Endothelial cell of umbilical vein (primary cell): Measurements from ENCODE around the gene PLXNA4. TPM values are rescaled to one million over a fixed set of nuclear protein-coding genes. Genes with fewer than 3 reads are reported as not detected.

ENCODE experiments used
- BruUV-seq: library from RNA; stranded (reverse); fragments of 400-500 nt; replicated peaks from 2 replicates; lab custom pipeline; 2021; lab: Mats Ljungman, UMichigan
- CTCF ChIA-PET: fragments of 300-600, 350-600 bp; sonication (Branson Sonifier 250); formaldehyde crosslinking; loops from one replicate; lab custom pipeline; 2021; ENCODE audit warnings: antibody characterized with exemption, inconsistent platforms; lab: Charles Lee
- POLR2A ChIA-PET: fragments of 300-600, 350-600 bp; sonication (Branson Sonifier 250); formaldehyde crosslinking; loops from one replicate; lab custom pipeline; 2021; ENCODE audit warnings: antibody characterized with exemption, inconsistent platforms; lab: Charles Lee
- DNase-seq: peaks from one replicate; pipeline ENCODE4 v3.0.0-alpha.2; 2011; ENCODE audit warnings: low read depth, low spot score
- FAIRE-seq: peaks from 2 replicates; lab custom pipeline; 2011; peaks lifted over from hg19 to GRCh38; lab: Jason Lieb, UNC
- H2AFZ ChIP-seq: 2 replicates; pipeline ENCODE4 v1.6.0; 2012; ENCODE audit warnings: low read depth, low read length, control low read depth, inconsistent platforms
- H3K27ac ChIP-seq: 2 replicates; pipeline ENCODE4 v1.5.1; 2011; ENCODE audit warnings: low read depth, mild to moderate bottlenecking, control low read depth, low read length, moderate library complexity; ENCODE audit not compliant: insufficient read depth
- H3K27me3 ChIP-seq, 2 experiments: 2 replicates each; pipeline versions ENCODE4 v1.6.0 to v1.6.1; 2011; ENCODE audit warnings: low read length in 2 of 2, mixed read lengths in 1 of 2; ENCODE audit not compliant: control insufficient read depth in 2 of 2, insufficient read depth in 2 of 2
- H3K36me3 ChIP-seq, 2 experiments: 2 replicates in 1 of 2; 3 replicates in 1 of 2; pipeline ENCODE4 v1.5.1; 2011; ENCODE audit warnings: low read length in 2 of 2, mild to moderate bottlenecking in 1 of 2, moderate library complexity in 1 of 2; ENCODE audit not compliant: control insufficient read depth in 2 of 2, insufficient read depth in 2 of 2; ENCODE audit errors: extremely low read depth in 1 of 2
- H3K4me1 ChIP-seq: 3 replicates; pipeline ENCODE4 v1.5.1; 2011; ENCODE audit warnings: mild to moderate bottlenecking, low read length; ENCODE audit not compliant: control insufficient read depth, insufficient read depth; ENCODE audit errors: extremely low read depth
- H3K4me2 ChIP-seq: 2 replicates; pipeline ENCODE4 v1.6.1; 2011; ENCODE audit warnings: low read length, control low read depth, mixed read lengths; ENCODE audit not compliant: insufficient read depth
- H3K4me3 ChIP-seq, 3 experiments: fragments of 200-600 bp in 1 of 3; sonication (generic), shearing (Covaris generic) in 1 of 3; replicated peaks in 1 of 3; 2 replicates each; pipeline ENCODE4 v1.5.1; 2011 to 2016; ENCODE audit warnings: control low read depth in 3 of 3, low read length in 3 of 3, mild to moderate bottlenecking in 2 of 3, inconsistent platforms in 1 of 3, low read depth in 1 of 3, moderate library complexity in 1 of 3; ENCODE audit not compliant: insufficient read depth in 1 of 3
- H3K79me2 ChIP-seq: 2 replicates; pipeline ENCODE4 v1.6.0; 2012; ENCODE audit warnings: low read length, inconsistent platforms; ENCODE audit not compliant: control insufficient read depth, insufficient read depth
- H3K9ac ChIP-seq: replicated peaks from 2 replicates; pipeline ENCODE3; 2011; ENCODE audit warnings: low read length, control low read depth; ENCODE audit not compliant: insufficient read depth; ENCODE audit errors: extremely low read depth
- H3K9me1 ChIP-seq: replicated peaks from 3 replicates; pipeline ENCODE4 v1.6.0; 2011; ENCODE audit warnings: mild to moderate bottlenecking, low read length; ENCODE audit not compliant: control insufficient read depth, insufficient read depth; ENCODE audit errors: extremely low read depth
- H3K9me3 ChIP-seq: replicated peaks from 2 replicates; pipeline ENCODE4 v1.5.1; 2012; ENCODE audit warnings: low read length, inconsistent platforms; ENCODE audit not compliant: control insufficient read depth, insufficient read depth
- H4K20me1 ChIP-seq: replicated peaks from 2 replicates; pipeline ENCODE3; 2011; ENCODE audit warnings: mild to moderate bottlenecking, low read length; ENCODE audit not compliant: control insufficient read depth, insufficient read depth; ENCODE audit errors: extremely low read depth
- EZH2 ChIP-seq: IDR thresholded peaks from 2 replicates; pipeline ENCODE4 v1.6.1; 2012; ENCODE audit warnings: borderline replicate concordance, low read depth, mild to moderate bottlenecking, moderate library complexity, low read length, inconsistent platforms; ENCODE audit not compliant: severe bottlenecking
- FOS ChIP-seq: IDR thresholded peaks from 2 replicates; pipeline ENCODE4 v1.6.1; 2011; ENCODE audit warnings: mild to moderate bottlenecking, low read length, moderate library complexity, borderline replicate concordance; ENCODE audit not compliant: insufficient read depth
- GATA2 ChIP-seq: IDR thresholded peaks from 2 replicates; pipeline ENCODE4 v1.7.0; 2011; ENCODE audit warnings: low read depth, mild to moderate bottlenecking, moderate library complexity, mixed read lengths, low read length; ENCODE audit not compliant: insufficient read length, insufficient read depth
- JUN ChIP-seq: IDR thresholded peaks from 2 replicates; pipeline ENCODE4 v1.6.1; 2011; ENCODE audit warnings: borderline replicate concordance, low read depth; ENCODE audit not compliant: insufficient read length, insufficient read depth
- MAX ChIP-seq: IDR thresholded peaks from 2 replicates; pipeline ENCODE4 v1.6.1; 2011; ENCODE audit not compliant: insufficient read depth, insufficient read length
- MYC ChIP-seq: IDR thresholded peaks from one replicate; pipeline ENCODE4 v1.6.1; 2011; ENCODE audit warnings: mild to moderate bottlenecking, low read depth, low read length
- POLR2A ChIP-seq: IDR thresholded peaks from 2 replicates; pipeline ENCODE4 v1.6.1; 2012; ENCODE audit warnings: low read depth, mild to moderate bottlenecking, control low read depth, low read length
- POLR2AphosphoS5 ChIP-seq: IDR thresholded peaks from 2 replicates; pipeline ENCODE4 v1.6.1; 2012; ENCODE audit warnings: low read depth, mild to moderate bottlenecking, control low read depth, low read length, moderate library complexity; ENCODE audit not compliant: insufficient read depth
- dilution Hi-C: fragments of 300-500 bp; cut with MboI; formaldehyde crosslinking; loops from one replicate; pipeline ENCODE4 v1.15.0; 2019; ENCODE audit warnings: low sequenced_read_pairs; ENCODE audit not compliant: extremely low pct_ligation_motif_present
- intact Hi-C: fragments of 100-400 bp; cut with micrococcal nuclease; formaldehyde crosslinking; loops from one replicate; pipeline ENCODE4 v1.10.0; 2022
- polyA plus RNA-seq, 4 experiments: library from polyadenylated mRNA; depleted of rRNA in 3 of 4; stranded (reverse) in 3 of 4; unstranded in 1 of 4; fragments of >200 nt; gene quantifications; 2 replicates each; pipeline versions ENCODE4 v1.2.1 to v1.2.3, GENCODE V29; 2011 to 2012; ENCODE audit warnings: missing spikeins in 1 of 4
- total RNA-seq: library from RNA; stranded (reverse); gene quantifications from 2 replicates; pipeline ENCODE4 v1.2.3, GENCODE V29; 2021
- TF ChIP-seq, protein P1 (sequence below), 2 donors: IDR thresholded peaks; 1 replicate in 1 of 2; 2 replicates in 1 of 2; pipeline ENCODE4 v1.5.1; 2011; ENCODE audit warnings: low read length in 2 of 2, mild to moderate bottlenecking in 2 of 2, moderate library complexity in 2 of 2, control low read depth in 1 of 2, inconsistent platforms in 1 of 2, low read depth in 1 of 2; ENCODE audit not compliant: insufficient read depth in 1 of 2; ENCODE audit errors: extremely low read depth in 1 of 2

PLXNA4 gene
- total and polyA plus RNA-seq, 2 donors (not counting 3 experiments of a cell fraction or from before 2014, with no cell fraction given): 12.1 to 20.4 TPM

GRCh38 chr7:132083537-132084123 is 492.6 kb downstream of the PLXNA4 start:
- Histone ChIP-seq H3K4me1 (no peaks in the 10 kb centered on the region), H3K36me3 (no peaks in the 10 kb centered on the region), H3K79me2 (no peaks in the 10 kb centered on the region), H3K9me1 (no peaks in the 10 kb centered on the region), H3K27ac (no peak overlapping the region), H3K4me3 (no peak overlapping the region), H3K9ac (no peak overlapping the region), H3K9me3 (no peaks in the 10 kb centered on the region), H3K27me3 (peaks cover 12 to 29% of the 10 kb centered on the region in 2 experiments), H3K4me2 (no peak overlapping the region), H4K20me1 (no peaks in the 10 kb centered on the region), H2AFZ (no peak overlapping the region)
- no peak for TF ChIP-seq MYC
- TF ChIP-seq JUN: no peak
- TF ChIP-seq MAX: no peak
- TF ChIP-seq, protein P1, sequence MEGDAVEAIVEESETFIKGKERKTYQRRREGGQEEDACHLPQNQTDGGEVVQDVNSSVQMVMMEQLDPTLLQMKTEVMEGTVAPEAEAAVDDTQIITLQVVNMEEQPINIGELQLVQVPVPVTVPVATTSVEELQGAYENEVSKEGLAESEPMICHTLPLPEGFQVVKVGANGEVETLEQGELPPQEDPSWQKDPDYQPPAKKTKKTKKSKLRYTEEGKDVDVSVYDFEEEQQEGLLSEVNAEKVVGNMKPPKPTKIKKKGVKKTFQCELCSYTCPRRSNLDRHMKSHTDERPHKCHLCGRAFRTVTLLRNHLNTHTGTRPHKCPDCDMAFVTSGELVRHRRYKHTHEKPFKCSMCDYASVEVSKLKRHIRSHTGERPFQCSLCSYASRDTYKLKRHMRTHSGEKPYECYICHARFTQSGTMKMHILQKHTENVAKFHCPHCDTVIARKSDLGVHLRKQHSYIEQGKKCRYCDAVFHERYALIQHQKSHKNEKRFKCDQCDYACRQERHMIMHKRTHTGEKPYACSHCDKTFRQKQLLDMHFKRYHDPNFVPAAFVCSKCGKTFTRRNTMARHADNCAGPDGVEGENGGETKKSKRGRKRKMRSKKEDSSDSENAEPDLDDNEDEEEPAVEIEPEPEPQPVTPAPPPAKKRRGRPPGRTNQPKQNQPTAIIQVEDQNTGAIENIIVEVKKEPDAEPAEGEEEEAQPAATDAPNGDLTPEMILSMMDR (IDR thresholded peaks at IDR 0.05; ENCODE audit: extremely low read depth in 1 of 2, insufficient read depth in 1 of 2, low read depth in 1 of 2, low read length in 2 of 2): no peak
- TF ChIP-seq POLR2A: no peak
- no peak for TF ChIP-seq POLR2AphosphoS5
- TF ChIP-seq FOS: no peak
- no peak for TF ChIP-seq EZH2
- no peak for TF ChIP-seq GATA2
- DNase-seq (no peak), FAIRE-seq (no peak)
- no TSS peak for BruUV-seq
- CTCF ChIA-PET: no interaction called here
- POLR2A ChIA-PET: no interaction called here
- dilution Hi-C loops: no loop called here
- intact Hi-C loops: no loop called here
